HepG2 (cell line): ENCODE data around the gene RAPGEFL1. TPM values are rescaled to one million over a fixed set of nuclear protein-coding genes. Genes with fewer than 3 reads are reported as not detected.

Experiments used
- ATAC-seq: fragments of 200-7000 bp; cut with Tn5 transposase; 3 replicates; pipeline ENCODE4 v1.9.1; 2020; ENCODE audit warnings: mild to moderate bottlenecking, moderate library complexity
- BruUV-seq: library from RNA; stranded (reverse); fragments of 400-500 nt; replicated peaks from 2 replicates; lab custom pipeline; 2021; lab: Mats Ljungman, UMichigan
- CTCF ChIA-PET: fragments of 300-600 bp; formaldehyde crosslinking; extraction: SDS; loops from one replicate; lab custom pipeline; 2021; ENCODE audit warnings: low total read pairs, inconsistent platforms, low intra/inter-chr PET ratio; lab: Yijun Ruan, JAX
- POLR2A ChIA-PET: fragments of 350-600 bp; sonication (Branson Sonifier 250); formaldehyde crosslinking; loops from one replicate; lab custom pipeline; 2020; ENCODE audit warnings: antibody characterized with exemption, inconsistent platforms; lab: Yijun Ruan, JAX
- DNase-seq: peaks from one replicate; pipeline ENCODE4 v3.0.0-alpha.2; 2015; ENCODE audit warnings: low spot score
- FAIRE-seq: peaks from 3 replicates; lab custom pipeline; 2011; peaks lifted over from hg19 to GRCh38; lab: Jason Lieb, UNC
- H2AFZ ChIP-seq: one replicate; pipeline ENCODE4 v1.6.1; 2011; ENCODE audit warnings: low read length, inconsistent platforms
- H3K27ac ChIP-seq: fragments of 300-600 bp; 3 replicates; pipeline ENCODE4 v1.8.0; 2011; ENCODE audit warnings: mixed run types, mild to moderate bottlenecking, mixed read lengths, low read length, inconsistent platforms; ENCODE audit not compliant: insufficient read depth; ENCODE audit errors: extremely low read length
- H3K27me3 ChIP-seq, 2 experiments: fragments of 200-600 bp in 1 of 2; 2 replicates in 1 of 2; 3 replicates in 1 of 2; pipeline versions ENCODE4 v1.6.0 to v1.8.0; 2011; ENCODE audit warnings: low read length in 2 of 2, mild to moderate bottlenecking in 2 of 2, moderate library complexity in 2 of 2, inconsistent platforms in 1 of 2; ENCODE audit not compliant: insufficient read depth in 2 of 2, control insufficient read depth in 1 of 2
- H3K36me3 ChIP-seq, 2 experiments: fragments of 200-600 bp in 1 of 2; replicated peaks in 1 of 2; 2 replicates in 1 of 2; 3 replicates in 1 of 2; pipeline versions ENCODE4 v1.5.1 to v1.8.0; 2011; ENCODE audit warnings: low read length in 2 of 2, inconsistent platforms in 1 of 2; ENCODE audit not compliant: insufficient read depth in 2 of 2, control insufficient read depth in 1 of 2
- H3K4me1 ChIP-seq: 2 replicates; pipeline ENCODE4 v1.5.1; 2012; ENCODE audit warnings: low read length, inconsistent platforms; ENCODE audit not compliant: insufficient read depth
- H3K4me2 ChIP-seq: 2 replicates; pipeline ENCODE4 v1.6.0; 2011; ENCODE audit warnings: low read depth, low read length, inconsistent platforms
- H3K4me3 ChIP-seq, 3 experiments: fragments of 200-600 bp in 1 of 3; sonication (generic), shearing (Covaris generic) in 1 of 3; replicated peaks in 1 of 3; 2 replicates each; pipeline ENCODE4 v1.5.1; 2011 to 2016; ENCODE audit warnings: low read length in 3 of 3, inconsistent platforms in 2 of 3, low read depth in 2 of 3, mild to moderate bottlenecking in 2 of 3, control low read depth in 1 of 3, mixed read lengths in 1 of 3; ENCODE audit not compliant: insufficient read depth in 1 of 3
- H3K79me2 ChIP-seq: one replicate; pipeline ENCODE4 v1.6.1; 2011; ENCODE audit warnings: low read length, inconsistent platforms; ENCODE audit not compliant: insufficient read depth
- H3K9ac ChIP-seq: 2 replicates; pipeline ENCODE4 v1.6.0; 2011; ENCODE audit warnings: mild to moderate bottlenecking, low read depth, low read length, inconsistent platforms; ENCODE audit not compliant: insufficient read depth
- H3K9me3 ChIP-seq: 2 replicates; pipeline ENCODE4 v1.5.1; 2012; ENCODE audit warnings: mild to moderate bottlenecking, low read length
- H4K20me1 ChIP-seq: 2 replicates; pipeline ENCODE4 v1.6.0; 2011; ENCODE audit warnings: inconsistent platforms, mild to moderate bottlenecking, low read length, moderate library complexity; ENCODE audit not compliant: insufficient read depth
- ATF3 ChIP-seq: sonication (generic); formaldehyde crosslinking; IDR thresholded peaks from 2 replicates; pipeline ENCODE4 v1.4.0; 2020; ENCODE audit warnings: missing genetic modification reagents
- ZFP41 ChIP-seq: sonication (generic); formaldehyde crosslinking; IDR thresholded peaks from 2 replicates; pipeline ENCODE4 v1.4.0; 2020; ENCODE audit warnings: mild to moderate bottlenecking, missing genetic modification reagents, borderline replicate concordance
- WGBS: methylation state at CpG from one replicate; pipeline ENCODE4 v1.1.6; 2017; ENCODE audit warnings: low lambda C conversion rate; 5-methylcytosine and 5-hydroxymethylcytosine counted together
- in situ Hi-C: cut with HindIII; loops from 2 replicates; pipeline ENCODE4 v1.10.0; 2017; ENCODE audit warnings: low pct_unique_long_range_greater_than_20kb; ENCODE audit not compliant: extremely low pct_ligation_motif_present
- intact Hi-C: fragments of 100-400 bp; cut with micrococcal nuclease; formaldehyde crosslinking; loops from one replicate; pipeline ENCODE4 v1.10.0; 2022; ENCODE audit not compliant: unreplicated experiment
- microRNA-seq: library from miRNA; unstranded; fragments of <30 nt; microRNA quantifications from one replicate; pipeline ENCODE4, GENCODE V29; 2020
- polyA plus RNA-seq, 8 experiments: library from polyadenylated mRNA; depleted of rRNA in 3 of 8; stranded (reverse) in 7 of 8; unstranded in 1 of 8; fragments of >200 nt; fragmentation: Illumina TruSeq in 4 of 8; extraction: Trizol in 4 of 8; gene quantifications; 2 replicates each; pipeline versions ENCODE4 v1.2.1 to v1.2.3, GENCODE V29; 2011 to 2016; ENCODE audit warnings: low read depth in 4 of 8, missing spikeins in 1 of 8, mixed read lengths in 1 of 8; ENCODE audit not compliant: insufficient read depth in 1 of 8
- small RNA-seq, 3 experiments: library from RNA; depleted of rRNA; stranded (forward); fragments of <200 nt; gene quantifications; one replicate each; pipeline ENCODE3, GENCODE V24; 2012; ENCODE audit warnings: low read depth in 2 of 3, low replicate concordance in 1 of 3; ENCODE audit not compliant: insufficient read length in 3 of 3, insufficient read depth in 2 of 3
- total RNA-seq, 5 experiments: library from RNA; depleted of rRNA; stranded (reverse); fragments of >200 nt; fragmentation: Illumina TruSeq; extraction: Trizol; gene quantifications; 2 replicates each; pipeline ENCODE4 v1.2.3, GENCODE V29; 2016; ENCODE audit warnings: low read depth in 1 of 5
- TF ChIP-seq, protein P1 (sequence below): sonication (generic); formaldehyde crosslinking; IDR thresholded peaks from 2 replicates; pipeline ENCODE4 v1.8.0; 2022; ENCODE audit warnings: missing genetic modification reagents, mild to moderate bottlenecking, moderate library complexity, borderline replicate concordance

The RAPGEFL1 gene
- total and polyA plus RNA-seq, 2 of the 13 experiments (the other 11 are each of a cell fraction or from before 2014, with no cell fraction given), result 4.5 to 7.8 TPM

- BruUV-seq, result no TSS peak
- 99% methylated on average over 4 of the region's 4 CpGs for WGBS
Measured at GRCh38 chr17:40244255-40244654, 67.0 kb downstream of the RAPGEFL1 start.

More at GRCh38 chr17:40244255-40244654, 67.0 kb downstream of the RAPGEFL1 start:
- Histone ChIP-seq H3K27me3 (no peaks in the 10 kb centered on the region), H3K36me3 (peaks cover 3 to 6% of the 10 kb centered on the region in 2 experiments; a peak in 4 of 5 replicates), H3K27ac (no peak overlapping the region), H3K9ac (no peak overlapping the region), H3K79me2 (peaks cover 68% of the 10 kb centered on the region), H3K4me3 (no peak overlapping the region), H3K9me3 (no peaks in the 10 kb centered on the region), H2AFZ (no peak overlapping the region), H3K4me2 (no peak overlapping the region), H3K4me1 (no peaks in the 10 kb centered on the region), H4K20me1 (no peaks in the 10 kb centered on the region)
- FAIRE-seq (no peak), DNase-seq (no peak), ATAC-seq (no peak)
- intact Hi-C loops, result no loop called here
- ChIA-PET POLR2A (interaction anchor here (1.6 kb wide), 1 partner anchor 26 kb away, joined by 5 read pairs; the partner anchor contains the start of gene WIPF2), CTCF (no interaction called here)
- in situ Hi-C loops, result no loop called here
- TF ChIP-seq, protein P1, sequence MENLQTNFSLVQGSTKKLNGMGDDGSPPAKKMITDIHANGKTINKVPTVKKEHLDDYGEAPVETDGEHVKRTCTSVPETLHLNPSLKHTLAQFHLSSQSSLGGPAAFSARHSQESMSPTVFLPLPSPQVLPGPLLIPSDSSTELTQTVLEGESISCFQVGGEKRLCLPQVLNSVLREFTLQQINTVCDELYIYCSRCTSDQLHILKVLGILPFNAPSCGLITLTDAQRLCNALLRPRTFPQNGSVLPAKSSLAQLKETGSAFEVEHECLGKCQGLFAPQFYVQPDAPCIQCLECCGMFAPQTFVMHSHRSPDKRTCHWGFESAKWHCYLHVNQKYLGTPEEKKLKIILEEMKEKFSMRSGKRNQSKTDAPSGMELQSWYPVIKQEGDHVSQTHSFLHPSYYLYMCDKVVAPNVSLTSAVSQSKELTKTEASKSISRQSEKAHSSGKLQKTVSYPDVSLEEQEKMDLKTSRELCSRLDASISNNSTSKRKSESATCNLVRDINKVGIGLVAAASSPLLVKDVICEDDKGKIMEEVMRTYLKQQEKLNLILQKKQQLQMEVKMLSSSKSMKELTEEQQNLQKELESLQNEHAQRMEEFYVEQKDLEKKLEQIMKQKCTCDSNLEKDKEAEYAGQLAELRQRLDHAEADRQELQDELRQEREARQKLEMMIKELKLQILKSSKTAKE, result no peak
- TF ChIP-seq ZFP41 (CRISPR knock-in tag), result no peak
- TF ChIP-seq ATF3 (CRISPR knock-in tag), result no peak

Small RNA genes lying within 50 kb of the gene (microRNA-seq; reads per million reads assigned to microRNA genes)
- gene MIR6866 (1.0 reads per million), gene MIR6867 (not detected)

Small RNA genes lying within 50 kb of the gene (small RNA-seq; reads per million reads assigned to genes)
- 0 reads per million in 3 experiments for gene MIR6867

Other genes starting within 250 kb of the RAPGEFL1 start
- 125 and 181 TPM in 2 replicates for gene ORMDL3, start 249.9 kb upstream of the RAPGEFL1 start, total RNA-seq (2016; rRNA removed; fragmentation: Illumina TruSeq; extraction: Trizol)
- 384 and 546 TPM in 2 replicates for gene ORMDL3, start 249.9 kb upstream of the RAPGEFL1 start, polyA plus RNA-seq (2011; rRNA removed)
- gene LRRC3C, start 249.7 kb upstream of the RAPGEFL1 start, total RNA-seq (2016; rRNA removed; fragmentation: Illumina TruSeq; extraction: Trizol), result not detected in 2 replicates
- 0.10 and 0.17 TPM in 2 replicates for gene LRRC3C, start 249.7 kb upstream of the RAPGEFL1 start, polyA plus RNA-seq (2011; rRNA removed)
- gene GSDMA, start 214.5 kb upstream of the RAPGEFL1 start, total RNA-seq (2016; rRNA removed; fragmentation: Illumina TruSeq; extraction: Trizol), result not detected in 2 replicates
- 0.07 TPM in 1 of 2 replicates, not detected in the other for gene GSDMA, start 214.5 kb upstream of the RAPGEFL1 start, polyA plus RNA-seq (2011; rRNA removed)
- 114 and 146 TPM in 2 replicates for gene PSMD3, start 196.7 kb upstream of the RAPGEFL1 start, total RNA-seq (2016; rRNA removed; fragmentation: Illumina TruSeq; extraction: Trizol)
- 97.4 and 118 TPM in 2 replicates for gene PSMD3, start 196.7 kb upstream of the RAPGEFL1 start, polyA plus RNA-seq (2011; rRNA removed)
- not detected in 2 replicates for gene CSF3, start 162.0 kb upstream of the RAPGEFL1 start, total RNA-seq (2016; rRNA removed; fragmentation: Illumina TruSeq; extraction: Trizol)
- 0.07 and 0.09 TPM in 2 replicates for gene CSF3, start 162.0 kb upstream of the RAPGEFL1 start, polyA plus RNA-seq (2011; rRNA removed)
- gene MED24, start 123.1 kb upstream of the RAPGEFL1 start, total RNA-seq (2016; rRNA removed; fragmentation: Illumina TruSeq; extraction: Trizol), result 51.1 and 66.5 TPM in 2 replicates
- gene MED24, start 123.1 kb upstream of the RAPGEFL1 start, polyA plus RNA-seq (2011; rRNA removed), result 67.7 and 78.0 TPM in 2 replicates
- gene THRA, start 114.5 kb upstream of the RAPGEFL1 start, total RNA-seq (2016; rRNA removed; fragmentation: Illumina TruSeq; extraction: Trizol), result 9.9 and 10.4 TPM in 2 replicates
- 8.0 and 8.6 TPM in 2 replicates for gene THRA, start 114.5 kb upstream of the RAPGEFL1 start, polyA plus RNA-seq (2011; rRNA removed)
- gene NR1D1, start 76.9 kb upstream of the RAPGEFL1 start, total RNA-seq (2016; rRNA removed; fragmentation: Illumina TruSeq; extraction: Trizol), result 1.4 and 2.1 TPM in 2 replicates
- gene NR1D1, start 76.9 kb upstream of the RAPGEFL1 start, polyA plus RNA-seq (2011; rRNA removed), result 2.7 and 3.6 TPM in 2 replicates
- 76.1 and 88.5 TPM in 2 replicates for gene MSL1, start 55.5 kb upstream of the RAPGEFL1 start, total RNA-seq (2016; rRNA removed; fragmentation: Illumina TruSeq; extraction: Trizol)
- 54.6 and 63.8 TPM in 2 replicates for gene MSL1, start 55.5 kb upstream of the RAPGEFL1 start, polyA plus RNA-seq (2011; rRNA removed)
- 29.6 and 30.8 TPM in 2 replicates for gene CASC3, start 36.9 kb upstream of the RAPGEFL1 start, total RNA-seq (2016; rRNA removed; fragmentation: Illumina TruSeq; extraction: Trizol)
- gene CASC3, start 36.9 kb upstream of the RAPGEFL1 start, polyA plus RNA-seq (2011; rRNA removed), result 60.9 and 62.9 TPM in 2 replicates
- 10.8 and 11.8 TPM in 2 replicates for gene WIPF2, start 41.8 kb downstream of the RAPGEFL1 start, total RNA-seq (2016; rRNA removed; fragmentation: Illumina TruSeq; extraction: Trizol)
- 7.2 and 8.3 TPM in 2 replicates for gene WIPF2, start 41.8 kb downstream of the RAPGEFL1 start, polyA plus RNA-seq (2011; rRNA removed)
- 114 and 154 TPM in 2 replicates for gene CDC6, start 110.4 kb downstream of the RAPGEFL1 start, total RNA-seq (2016; rRNA removed; fragmentation: Illumina TruSeq; extraction: Trizol)
- 10.7 and 17.4 TPM in 2 replicates for gene CDC6, start 110.4 kb downstream of the RAPGEFL1 start, polyA plus RNA-seq (2011; rRNA removed)
- 8.6 and 8.9 TPM in 2 replicates for gene RARA, start 131.7 kb downstream of the RAPGEFL1 start, total RNA-seq (2016; rRNA removed; fragmentation: Illumina TruSeq; extraction: Trizol)
- gene RARA, start 131.7 kb downstream of the RAPGEFL1 start, polyA plus RNA-seq (2011; rRNA removed), result 6.0 and 6.4 TPM in 2 replicates
- gene GJD3, start 187.3 kb downstream of the RAPGEFL1 start, total RNA-seq (2016; rRNA removed; fragmentation: Illumina TruSeq; extraction: Trizol), result not detected in 2 replicates
- not detected in 2 replicates for gene GJD3, start 187.3 kb downstream of the RAPGEFL1 start, polyA plus RNA-seq (2011; rRNA removed)
- 327 and 614 TPM in 2 replicates for gene TOP2A, start 240.4 kb downstream of the RAPGEFL1 start, total RNA-seq (2016; rRNA removed; fragmentation: Illumina TruSeq; extraction: Trizol)
- gene TOP2A, start 240.4 kb downstream of the RAPGEFL1 start, polyA plus RNA-seq (2011; rRNA removed), result 52.7 and 108 TPM in 2 replicates